GM12878 (cell line): ENCODE results near the gene MT1E. TPM values are rescaled to one million over a fixed set of nuclear protein-coding genes. Genes with fewer than 3 reads are reported as not detected.

ENCODE experiments used
- ATAC-seq: fragments of 200-7000 bp; cut with Tn5 transposase; 3 replicates; pipeline ENCODE4 v1.9.1; 2020; ENCODE audit warnings: mild to moderate bottlenecking, moderate library complexity
- BruUV-seq: library from RNA; stranded (reverse); fragments of 400-500 nt; replicated peaks from 2 replicates; lab custom pipeline; 2021; lab: Mats Ljungman, UMichigan
- CTCF ChIA-PET: fragments of 300-600 bp; sonication (Branson Sonifier 250); formaldehyde crosslinking; extraction: SDS; loops from one replicate; lab custom pipeline; 2021; ENCODE audit warnings: inconsistent platforms; lab: Yijun Ruan, JAX
- POLR2A ChIA-PET: fragments of 350-600 bp; formaldehyde crosslinking; extraction: SDS; loops from one replicate; lab custom pipeline; 2021; ENCODE audit warnings: inconsistent platforms; lab: Charles Lee
- RAD21 ChIA-PET: fragments of 300-600 bp; sonication (Branson Sonifier 250); formaldehyde crosslinking; loops from one replicate; lab custom pipeline; 2023; ENCODE audit warnings: antibody characterized with exemption; ENCODE audit not compliant: unreplicated experiment; lab: Charles Lee
- SMC1A ChIA-PET: fragments of 300-600 bp; sonication (Branson Sonifier 250); formaldehyde crosslinking; loops from one replicate; lab custom pipeline; 2023; ENCODE audit not compliant: unreplicated experiment, uncharacterized antibody; lab: Charles Lee
- DNase-seq: peaks from one replicate; pipeline ENCODE4 v3.0.0-alpha.2; 2011; ENCODE audit warnings: low read depth, low spot score
- FAIRE-seq: peaks from 3 replicates; lab custom pipeline; 2011; peaks lifted over from hg19 to GRCh38; lab: Jason Lieb, UNC
- H2AFZ ChIP-seq: 2 replicates; pipeline ENCODE4 v1.6.0; 2011; ENCODE audit warnings: low read depth, low read length, control low read depth; ENCODE audit not compliant: control insufficient read depth
- H3K27ac ChIP-seq: 2 replicates; pipeline ENCODE4 v1.5.1; 2011; ENCODE audit warnings: control low read depth; ENCODE audit not compliant: control insufficient read depth, insufficient read depth
- H3K27me3 ChIP-seq, 2 experiments: replicated peaks in 1 of 2; 2 replicates each; pipeline versions ENCODE4 v1.6.0 to v1.6.1; 2011; ENCODE audit warnings: low read length in 1 of 2; ENCODE audit not compliant: control insufficient read depth in 2 of 2, insufficient read depth in 2 of 2
- H3K36me3 ChIP-seq, 2 experiments: 2 replicates each; pipeline ENCODE4 v1.5.1; 2011; ENCODE audit warnings: low read length in 1 of 2; ENCODE audit not compliant: control insufficient read depth in 2 of 2, insufficient read depth in 2 of 2
- H3K4me1 ChIP-seq: 2 replicates; pipeline ENCODE4 v1.6.1; 2011; ENCODE audit warnings: mild to moderate bottlenecking, low read length, moderate library complexity, mixed read lengths; ENCODE audit not compliant: control insufficient read depth, insufficient read depth
- H3K4me2 ChIP-seq: 2 replicates; pipeline ENCODE4 v1.6.0; 2011; ENCODE audit warnings: control low read depth; ENCODE audit not compliant: control insufficient read depth, insufficient read depth
- H3K4me3 ChIP-seq: fragments of 200-600 bp; sonication (generic); 2 replicates; pipeline ENCODE4 v1.5.1; 2016
- H3K79me2 ChIP-seq: 2 replicates; pipeline ENCODE4 v1.6.0; 2011; ENCODE audit warnings: low read length; ENCODE audit not compliant: control insufficient read depth, insufficient read depth
- H3K9ac ChIP-seq: 2 replicates; pipeline ENCODE4 v1.8.0; 2011; ENCODE audit warnings: low read length, control low read depth, mixed read lengths; ENCODE audit not compliant: control insufficient read depth, insufficient read depth
- H3K9me3 ChIP-seq: replicated peaks from 3 replicates; pipeline ENCODE4 v1.5.1; 2011; ENCODE audit warnings: mild to moderate bottlenecking, low read length; ENCODE audit not compliant: control insufficient read depth, insufficient read depth
- H4K20me1 ChIP-seq: 2 replicates; pipeline ENCODE4 v1.6.0; 2011; ENCODE audit not compliant: control insufficient read depth, insufficient read depth
- CUX1 ChIP-seq: IDR thresholded peaks from 2 replicates; pipeline ENCODE4 v1.6.1; 2012; ENCODE audit warnings: improper control_type of control experiment, low read depth, low read length; ENCODE audit not compliant: insufficient replicate concordance
- HDAC6 ChIP-seq: fragments of 200-600 bp; sonication (generic); IDR thresholded peaks from one replicate; pipeline ENCODE4 v1.8.0; 2017; ENCODE audit warnings: antibody characterized with exemption; ENCODE audit not compliant: unreplicated experiment
- MYB ChIP-seq: fragments of 150-350 bp; IDR thresholded peaks from 2 replicates; pipeline ENCODE4 v1.6.1; 2014; ENCODE audit warnings: mild to moderate bottlenecking, low read depth, low read length, borderline replicate concordance
- NKRF ChIP-seq: fragments of 450-650 bp; conservative IDR thresholded peaks from 2 replicates; pipeline ENCODE4 v1.6.1; 2017; ENCODE audit warnings: mild to moderate bottlenecking, moderate library complexity
- PKNOX1 ChIP-seq: fragments of 450-650 bp; IDR thresholded peaks from 2 replicates; pipeline ENCODE4 v1.6.1; 2016; ENCODE audit warnings: mild to moderate bottlenecking
- POLR2AphosphoS2 ChIP-seq: IDR thresholded peaks from 2 replicates; pipeline ENCODE4 v1.6.1; 2011; ENCODE audit warnings: low read depth, mild to moderate bottlenecking, low read length, improper control_type of control experiment, moderate library complexity
- POU2F2 ChIP-seq: IDR thresholded peaks from 3 replicates; pipeline ENCODE4 v1.6.1; 2011; ENCODE audit warnings: low read depth, mild to moderate bottlenecking, low read length, borderline replicate concordance
- RAD51 ChIP-seq: fragments of 450-650 bp; IDR thresholded peaks from 2 replicates; pipeline ENCODE4 v1.6.1; 2016; ENCODE audit warnings: moderate library complexity, mild to moderate bottlenecking, inconsistent platforms
- SIX5 ChIP-seq: IDR thresholded peaks from 2 replicates; pipeline ENCODE4 v1.6.1; 2011; ENCODE audit warnings: mild to moderate bottlenecking, low read depth, low read length, moderate library complexity; ENCODE audit not compliant: severe bottlenecking
- SREBF1 ChIP-seq: IDR thresholded peaks from 2 replicates; pipeline ENCODE4 v1.6.1; 2012; ENCODE audit warnings: mild to moderate bottlenecking, low read length
- WRNIP1 ChIP-seq: IDR thresholded peaks from 2 replicates; pipeline ENCODE4 v1.6.1; 2011; ENCODE audit warnings: low read depth, low read length, improper control_type of control experiment, borderline replicate concordance
- WGBS: methylation state at CpG from one replicate; pipeline ENCODE4 v1.1.6; 2016; ENCODE audit warnings: low lambda C conversion rate; ENCODE audit not compliant: insufficient replicate concordance, insufficient coverage; ENCODE audit errors: missing lambda C conversion rate; 5-methylcytosine and 5-hydroxymethylcytosine counted together
- in situ Hi-C: fragments of 300-500 bp; cut with MboI; formaldehyde crosslinking; loops from 9 replicates; pipeline ENCODE4 v1.14.3; 2018; ENCODE audit warnings: mixed read lengths
- intact Hi-C: fragments of 100-400 bp; cut with micrococcal nuclease; formaldehyde crosslinking; loops from one replicate; pipeline ENCODE4 v1.14.2; 2022; ENCODE audit not compliant: unreplicated experiment
- polyA plus RNA-seq, 11 experiments: library from polyadenylated mRNA; depleted of rRNA in 4 of 11; unstranded in 6 of 11; stranded (reverse) in 5 of 11; fragments of >200 nt; fragmentation: Nextera tagmentation in 4 of 11; fragmentation: Illumina TruSeq in 1 of 11; extraction: Ambion mirVana in 4 of 11; extraction: Trizol in 1 of 11; gene quantifications; 1 replicate in 1 of 11; 2 replicates in 10 of 11; pipeline versions ENCODE4 v1.2.1 to v1.2.3, GENCODE V29; 2011 to 2016; ENCODE audit warnings: inconsistent platforms in 2 of 11, missing spikeins in 2 of 11, low read depth in 1 of 11
- total RNA-seq, 4 experiments: library from RNA; depleted of rRNA in 3 of 4; stranded (reverse); fragments of >200 nt in 3 of 4; fragmentation: Illumina TruSeq in 1 of 4; extraction: Trizol in 1 of 4; gene quantifications; 2 replicates each; pipeline versions ENCODE4 v1.2.1 to v1.2.3, GENCODE V29; 2013 to 2021

The MT1E gene
- total and polyA plus RNA-seq, 10 of the 15 experiments (the other 5 are each of a cell fraction or from before 2014, with no cell fraction given): 5.8 to 22.3 (median 16.5) TPM

GRCh38 chr16:56653218-56653617 lies 27.6 kb downstream of the MT1E start (continued):
- TF ChIP-seq CUX1 (no peak), MYB (no peak), RAD51 (no peak)

GRCh38 chr16:56657555-56658326 lies 32.2 kb downstream of the MT1E start, which contains the start of gene MT1F:
Gene MT1F, plus strand, starts transcription at chr16:56657959. Its CDS starts 100 bp downstream, at chr16:56658059.
- peak within 1 kb of the TSS; percentile 75 for H2AFZ ChIP-seq
- H3K4me3 ChIP-seq: peak within 1 kb of the TSS; percentile 52; the same call in 1 of the 2 replicates
- DNase-seq (no peak), ATAC-seq (peak; percentile 90), FAIRE-seq (no peak)
- peak within 1 kb of the TSS; percentile 72 for H3K4me2 ChIP-seq
- H4K20me1 ChIP-seq: no peaks in the 10 kb centered on the region
- ChIA-PET SMC1A (no interaction called here), RAD21 (no interaction called here), POLR2A (interaction anchor here (0.6 kb wide), 1 partner anchor 465 kb away, joined by 3 read pairs; no protein-coding TSS in a partner anchor), CTCF (no interaction called here)
- H3K27ac ChIP-seq: no peak within 1 kb of the TSS
- H3K79me2 ChIP-seq: no peaks in the 10 kb centered on the region
- 1% methylated on average over 29 of the region's 46 CpGs for WGBS
- H3K9ac ChIP-seq: peak within 1 kb of the TSS; percentile 34; the same call in 1 of the 2 replicates
- in situ Hi-C loops: no loop called here
- peaks cover 12 to 14% of the 10 kb centered on the region in 2 experiments for H3K27me3 ChIP-seq
- H3K9me3 ChIP-seq: no peaks in the 10 kb centered on the region
- H3K4me1 ChIP-seq: no peaks in the 10 kb centered on the region
- no peaks in the 10 kb centered on the region for H3K36me3 ChIP-seq
- intact Hi-C loops: no loop called here
- BruUV-seq: no TSS peak
- TF ChIP-seq POU2F2 (no peak), POLR2AphosphoS2 (no peak), NKRF (no peak), WRNIP1 (no peak), SREBF1 (no peak), PKNOX1 (peak; percentile 32; the same call in 1 of the 2 replicates), SIX5 (no peak), HDAC6 (no peak)
